Measurements from ENCODE around the gene SMIM38. TPM values are rescaled to one million over a fixed set of nuclear protein-coding genes. Genes with fewer than 3 reads are reported as not detected.
"Not testable (repeated sequence)": the region's sequence is repeated elsewhere in the genome, so short reads cannot be mapped to it uniquely, and the experiment has no call there.

Gene SMIM38
- total RNA-seq, 1 donor from 2014 or later: 0.32 TPM

DNA sequence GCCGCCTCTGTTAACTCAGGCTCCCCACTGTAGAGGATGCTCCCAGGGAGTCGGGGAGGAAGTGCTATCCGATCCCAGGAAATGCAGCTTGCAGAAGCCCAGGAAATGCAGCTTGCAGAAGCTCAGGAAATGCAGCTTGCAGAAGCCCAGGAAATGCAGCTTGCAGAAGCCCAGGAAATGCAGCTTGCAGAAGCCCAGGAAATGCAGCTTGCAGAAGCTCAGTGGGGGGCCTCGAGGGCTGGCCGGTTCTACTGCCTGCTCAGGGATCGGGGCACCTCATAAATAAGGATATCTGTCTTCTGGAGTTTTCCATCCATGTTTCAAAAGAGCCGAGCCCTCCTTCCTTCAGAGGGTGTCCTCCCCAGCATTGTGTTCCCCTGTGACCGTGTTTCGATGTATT is 25.1 kb upstream of the SMIM38 start:
- DNase-seq: no peak
- no peak for TF ChIP-seq CTCF (IDR thresholded peaks at IDR 0.05; ENCODE audit: partially characterized antibody, unreplicated experiment)
- Mint-ChIP-seq H3K4me3 (ENCODE audit: unreplicated experiment) (no peak overlapping the region), H3K27ac (ENCODE audit: unreplicated experiment) (no peak overlapping the region), H3K9me3 (ENCODE audit: unreplicated experiment) (peaks cover 12% of the 10 kb centered on the region), H3K27me3 (ENCODE audit: unreplicated experiment) (peaks cover 4% of the 10 kb centered on the region), H3K36me3 (ENCODE audit: unreplicated experiment) (peaks cover 12% of the 10 kb centered on the region), H3K4me1 (ENCODE audit: low read depth, unreplicated experiment) (no peaks in the 10 kb centered on the region)

GRCh38 chr11:69131121-69131566 is 24.6 kb upstream of the SMIM38 start:
- Mint-ChIP-seq H3K9me3 (ENCODE audit: unreplicated experiment) (peaks cover 14% of the 10 kb centered on the region), H3K4me1 (ENCODE audit: low read depth, unreplicated experiment) (no peaks in the 10 kb centered on the region), H3K4me3 (ENCODE audit: unreplicated experiment) (no peak overlapping the region), H3K27me3 (ENCODE audit: unreplicated experiment) (peaks cover 7% of the 10 kb centered on the region), H3K27ac (ENCODE audit: unreplicated experiment) (no peak overlapping the region), H3K36me3 (ENCODE audit: unreplicated experiment) (peaks cover 16% of the 10 kb centered on the region)
- TF ChIP-seq CTCF (IDR thresholded peaks at IDR 0.05; ENCODE audit: partially characterized antibody, unreplicated experiment): no peak
- DNase-seq: no peak

DNA sequence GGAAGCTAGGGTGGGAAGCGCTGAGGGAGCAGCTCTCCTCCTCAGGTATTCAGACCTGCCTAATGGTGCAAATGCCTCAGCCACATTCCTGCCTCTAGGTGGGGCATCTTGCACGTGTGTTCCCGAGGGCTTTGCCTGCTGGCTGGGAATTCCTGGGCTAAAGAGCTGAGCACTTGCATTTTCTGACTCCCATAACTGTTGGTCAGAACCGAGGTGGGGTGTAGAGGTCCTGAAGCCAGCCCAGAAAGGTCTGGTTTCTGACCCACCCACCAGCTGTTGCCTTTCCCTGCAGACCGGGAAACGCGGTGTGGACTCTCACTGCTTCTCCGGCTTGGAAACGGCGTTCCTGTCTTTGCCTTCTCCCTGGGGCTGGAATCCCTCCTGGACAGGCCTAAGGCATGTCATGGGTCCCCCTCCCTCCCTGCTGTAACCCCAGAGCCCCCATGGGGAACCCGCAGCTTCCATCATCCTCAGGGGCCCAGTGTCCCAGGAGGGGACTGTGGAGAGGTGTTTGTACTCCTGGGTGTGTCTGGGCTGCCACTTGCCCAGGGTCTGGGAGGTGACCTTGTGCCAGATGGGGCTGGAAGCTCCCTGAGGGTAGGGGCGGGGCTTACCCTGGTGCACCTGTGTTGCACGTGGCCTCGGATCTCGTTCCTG is 24.0 kb upstream of the SMIM38 start:
- Mint-ChIP-seq H3K36me3 (ENCODE audit: unreplicated experiment) (peaks cover 19% of the 10 kb centered on the region), H3K4me3 (ENCODE audit: unreplicated experiment) (no peak overlapping the region), H3K4me1 (ENCODE audit: low read depth, unreplicated experiment) (no peaks in the 10 kb centered on the region), H3K27me3 (ENCODE audit: unreplicated experiment) (peaks cover 7% of the 10 kb centered on the region), H3K9me3 (ENCODE audit: unreplicated experiment) (peaks cover 14% of the 10 kb centered on the region), H3K27ac (ENCODE audit: unreplicated experiment) (no peak overlapping the region)
- peak; percentile 70 for TF ChIP-seq CTCF (IDR thresholded peaks at IDR 0.05; ENCODE audit: partially characterized antibody, unreplicated experiment)
- DNase-seq: peak; percentile 47

GRCh38 chr11:69132301-69132670 is 23.4 kb upstream of the SMIM38 start:
- Mint-ChIP-seq H3K36me3 (ENCODE audit: unreplicated experiment) (peaks cover 19% of the 10 kb centered on the region), H3K4me3 (ENCODE audit: unreplicated experiment) (no peak overlapping the region), H3K9me3 (ENCODE audit: unreplicated experiment) (peaks cover 14% of the 10 kb centered on the region), H3K27ac (ENCODE audit: unreplicated experiment) (no peak overlapping the region), H3K27me3 (ENCODE audit: unreplicated experiment) (peaks cover 7% of the 10 kb centered on the region), H3K4me1 (ENCODE audit: low read depth, unreplicated experiment) (no peaks in the 10 kb centered on the region)
- no peak for DNase-seq
- TF ChIP-seq CTCF (IDR thresholded peaks at IDR 0.05; ENCODE audit: partially characterized antibody, unreplicated experiment): no peak

- TF ChIP-seq CTCF (IDR thresholded peaks at IDR 0.05; ENCODE audit: partially characterized antibody, unreplicated experiment): no peak
- Mint-ChIP-seq H3K9me3 (ENCODE audit: unreplicated experiment) (peaks cover 14% of the 10 kb centered on the region), H3K4me3 (ENCODE audit: unreplicated experiment) (no peak overlapping the region), H3K36me3 (ENCODE audit: unreplicated experiment) (peaks cover 19% of the 10 kb centered on the region), H3K27ac (ENCODE audit: unreplicated experiment) (no peak overlapping the region), H3K4me1 (ENCODE audit: low read depth, unreplicated experiment) (no peaks in the 10 kb centered on the region), H3K27me3 (ENCODE audit: unreplicated experiment) (peaks cover 7% of the 10 kb centered on the region)
- DNase-seq: no peak
Measured at GRCh38 chr11:69133251-69133650, 22.5 kb upstream of the SMIM38 start.

DNA sequence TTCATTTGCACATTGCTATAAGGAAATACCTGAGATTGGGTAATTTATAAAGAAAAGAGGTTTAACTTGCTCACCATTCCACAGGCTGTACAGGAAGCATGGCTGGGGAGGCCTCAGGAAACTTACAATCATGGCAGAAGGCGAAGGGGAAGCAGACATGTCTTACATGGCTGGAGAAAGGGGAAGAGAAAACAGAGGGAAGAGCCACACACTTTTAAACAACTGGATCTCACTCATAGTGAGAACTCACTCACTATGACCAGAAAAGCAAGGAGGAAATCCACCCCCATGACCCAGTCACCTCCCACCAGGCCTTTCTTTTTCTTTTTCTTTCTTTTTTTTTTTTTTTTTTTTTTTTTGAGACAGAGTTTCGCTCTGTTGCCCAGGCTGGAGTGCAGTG is 21.6 kb upstream of the SMIM38 start:
- not testable (repeated sequence) for H3K27me3 Mint-ChIP-seq (ENCODE audit: unreplicated experiment); H3K27ac Mint-ChIP-seq (ENCODE audit: unreplicated experiment); H3K4me3 Mint-ChIP-seq (ENCODE audit: unreplicated experiment); DNase-seq; H3K4me1 Mint-ChIP-seq (ENCODE audit: low read depth, unreplicated experiment)
- peaks cover 14% of the 10 kb centered on the region for H3K36me3 Mint-ChIP-seq (ENCODE audit: unreplicated experiment)
- H3K9me3 Mint-ChIP-seq (ENCODE audit: unreplicated experiment): peaks cover 11% of the 10 kb centered on the region

Measured in glutamatergic neuron (in vitro differentiated cells).